HG02623 (cell line): ENCODE data around the gene KIF1A.

Source experiments
- ATAC-seq: cut with Tn5 transposase; IDR thresholded peaks from one replicate; pipeline ENCODE4 v1.9.1; 2021; ENCODE audit warnings: moderate library complexity; ENCODE audit not compliant: unreplicated experiment

Gene KIF1A

GRCh38 chr2:240821429-240821778 lies 1.4 kb upstream of the KIF1A start:
- no peak for ATAC-seq

- ATAC-seq = no peak
Measured at GRCh38 chr2:240820607-240821428, 799 bp upstream of the KIF1A start.

- no peak for ATAC-seq
Measured at GRCh38 chr2:240819126-240819857, 727 bp downstream of the KIF1A start.

GRCh38 chr2:240818293-240819125 lies 1.5 kb downstream of the KIF1A start:
- no peak for ATAC-seq

- no peak for ATAC-seq
Measured at GRCh38 chr2:240817496-240818292, 2.3 kb downstream of the KIF1A start.

- ATAC-seq = no peak
Measured at GRCh38 chr2:240816584-240817495, 3.2 kb downstream of the KIF1A start.

GRCh38 chr2:240815761-240816583 lies 4.0 kb downstream of the KIF1A start:
- no peak for ATAC-seq

DNA sequence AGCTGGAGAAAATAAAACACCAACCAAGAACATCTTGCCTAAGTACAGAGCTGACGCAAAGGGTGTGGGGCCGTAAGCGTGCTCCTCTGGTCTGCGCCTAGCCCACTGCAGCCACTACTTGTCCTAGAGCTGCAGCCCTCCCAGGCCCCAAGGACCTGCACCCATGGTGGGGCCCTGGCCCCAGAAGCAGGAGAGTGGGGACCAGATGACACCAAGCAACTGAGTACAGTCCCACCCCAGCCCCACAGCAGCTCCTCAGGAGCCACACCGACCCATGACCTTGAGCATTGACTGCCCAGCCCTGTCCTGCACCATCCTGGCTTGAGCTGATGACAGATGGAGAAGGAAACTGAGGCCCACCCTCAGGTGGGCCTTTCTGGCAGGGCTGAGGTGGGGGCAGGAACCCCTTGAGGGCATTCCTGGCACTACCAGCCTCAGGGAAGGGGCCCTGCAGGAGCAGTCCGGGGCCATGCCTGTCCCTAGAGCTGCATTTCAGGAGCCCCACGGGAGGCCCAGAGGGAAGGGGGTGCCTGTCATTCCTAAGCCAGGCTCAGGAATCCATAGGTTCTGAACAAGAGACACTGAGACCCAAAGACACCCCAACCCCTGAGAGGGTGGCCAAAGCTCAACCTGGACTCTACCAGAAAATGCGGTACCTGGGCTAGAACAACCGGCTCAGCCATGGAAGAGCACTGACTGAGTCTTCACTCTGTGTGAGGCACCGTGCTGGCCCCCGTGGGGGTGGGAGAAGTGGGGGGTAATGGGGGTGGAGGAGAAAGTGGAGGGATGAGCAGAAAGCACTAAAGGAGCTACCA lies 4.9 kb downstream of the KIF1A start:
- no peak for ATAC-seq

DNA sequence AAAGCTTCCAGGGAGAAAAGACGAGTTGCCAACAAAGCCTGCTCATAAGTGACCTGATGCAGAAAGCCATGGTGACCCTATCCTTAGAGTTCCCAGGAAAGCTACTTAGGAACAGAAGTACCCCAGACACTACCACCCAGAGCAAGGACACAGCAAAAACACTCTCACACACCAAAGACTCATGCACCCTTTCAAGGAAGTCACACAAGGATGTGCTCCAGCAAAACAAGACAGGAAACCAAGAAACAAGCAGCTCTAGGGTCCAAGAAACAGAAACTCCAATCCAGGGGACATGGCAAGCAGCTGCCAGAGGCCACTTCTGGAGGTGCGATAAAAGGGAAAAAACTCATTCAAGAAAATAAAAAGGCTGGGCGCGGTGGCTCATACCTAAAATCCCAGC lies 5.7 kb downstream of the KIF1A start:
- no peak for ATAC-seq

GRCh38 chr2:240813231-240813921 lies 6.6 kb downstream of the KIF1A start:
- no peak for ATAC-seq

GRCh38 chr2:240812721-240813120 lies 7.3 kb downstream of the KIF1A start:
- no peak for ATAC-seq

DNA sequence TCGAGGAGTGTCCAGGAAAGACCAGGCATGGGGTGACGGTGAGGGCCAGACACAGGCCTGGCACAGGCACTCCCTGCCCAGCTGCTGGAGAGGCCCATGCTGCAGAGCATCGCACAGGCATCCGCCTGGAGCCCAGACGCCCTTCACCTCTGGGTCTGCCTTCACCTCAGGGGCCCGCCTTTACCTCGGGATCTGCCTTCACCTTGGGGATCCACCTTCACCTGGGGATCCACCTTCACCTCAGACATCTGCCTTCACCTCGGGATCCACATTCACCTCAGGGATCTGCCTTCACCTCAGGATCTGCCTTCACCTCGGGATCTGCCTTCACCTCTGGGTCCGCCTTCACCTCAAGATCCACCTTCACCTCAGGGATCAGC lies 7.7 kb downstream of the KIF1A start:
- no peak for ATAC-seq

GRCh38 chr2:240811346-240812300 lies 8.4 kb downstream of the KIF1A start:
- no peak for ATAC-seq

- ATAC-seq = no peak
Measured at GRCh38 chr2:240810621-240811020, 9.4 kb downstream of the KIF1A start.

- ATAC-seq = no peak
Measured at GRCh38 chr2:240810199-240810598, 9.8 kb downstream of the KIF1A start.

DNA sequence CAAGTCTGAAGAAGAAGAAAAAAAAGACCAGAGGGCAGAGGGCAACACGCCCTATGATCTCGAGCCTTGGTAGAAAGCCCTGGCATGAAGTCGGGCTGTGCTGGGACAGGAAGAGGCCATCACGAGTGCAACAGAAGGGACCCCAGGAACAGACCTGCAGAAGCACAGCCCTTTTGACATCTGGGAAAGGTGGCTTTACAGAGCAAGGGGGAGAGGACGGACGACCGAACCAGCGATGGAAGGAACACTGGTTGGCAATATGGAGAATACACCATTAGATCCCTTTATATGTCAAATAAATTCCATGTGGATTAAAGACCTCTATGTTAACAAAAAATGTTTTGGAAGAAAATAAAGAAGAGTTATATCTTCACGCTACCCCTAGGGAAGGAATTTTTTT lies 10.7 kb downstream of the KIF1A start:
- ATAC-seq = no peak
